HepG2 (cell line): Measurements from ENCODE around the gene CRISPLD2. TPM values are rescaled to one million over a fixed set of nuclear protein-coding genes. Genes with fewer than 3 reads are reported as not detected.

Experiments used
- ATAC-seq: fragments of 200-7000 bp; cut with Tn5 transposase; 3 replicates; pipeline ENCODE4 v1.9.1; 2020; ENCODE audit warnings: mild to moderate bottlenecking, moderate library complexity
- BruUV-seq: library from RNA; stranded (reverse); fragments of 400-500 nt; replicated peaks from 2 replicates; lab custom pipeline; 2021; lab: Mats Ljungman, UMichigan
- CTCF ChIA-PET: fragments of 300-600 bp; formaldehyde crosslinking; extraction: SDS; loops from one replicate; lab custom pipeline; 2021; ENCODE audit warnings: low total read pairs, inconsistent platforms, low intra/inter-chr PET ratio; lab: Yijun Ruan, JAX
- POLR2A ChIA-PET: fragments of 350-600 bp; sonication (Branson Sonifier 250); formaldehyde crosslinking; loops from one replicate; lab custom pipeline; 2020; ENCODE audit warnings: antibody characterized with exemption, inconsistent platforms; lab: Yijun Ruan, JAX
- DNase-seq: peaks from one replicate; pipeline ENCODE4 v3.0.0-alpha.2; 2015; ENCODE audit warnings: low spot score
- FAIRE-seq: peaks from 3 replicates; lab custom pipeline; 2011; peaks lifted over from hg19 to GRCh38; lab: Jason Lieb, UNC
- H2AFZ ChIP-seq: one replicate; pipeline ENCODE4 v1.6.1; 2011; ENCODE audit warnings: low read length, inconsistent platforms
- H3K27ac ChIP-seq: fragments of 300-600 bp; 3 replicates; pipeline ENCODE4 v1.8.0; 2011; ENCODE audit warnings: mixed run types, mild to moderate bottlenecking, mixed read lengths, low read length, inconsistent platforms; ENCODE audit not compliant: insufficient read depth; ENCODE audit errors: extremely low read length
- H3K27me3 ChIP-seq, 2 experiments: fragments of 200-600 bp in 1 of 2; 2 replicates in 1 of 2; 3 replicates in 1 of 2; pipeline versions ENCODE4 v1.6.0 to v1.8.0; 2011; ENCODE audit warnings: low read length in 2 of 2, mild to moderate bottlenecking in 2 of 2, moderate library complexity in 2 of 2, inconsistent platforms in 1 of 2; ENCODE audit not compliant: insufficient read depth in 2 of 2, control insufficient read depth in 1 of 2
- H3K36me3 ChIP-seq, 2 experiments: fragments of 200-600 bp in 1 of 2; replicated peaks in 1 of 2; 2 replicates in 1 of 2; 3 replicates in 1 of 2; pipeline versions ENCODE4 v1.5.1 to v1.8.0; 2011; ENCODE audit warnings: low read length in 2 of 2, inconsistent platforms in 1 of 2; ENCODE audit not compliant: insufficient read depth in 2 of 2, control insufficient read depth in 1 of 2
- H3K4me1 ChIP-seq: 2 replicates; pipeline ENCODE4 v1.5.1; 2012; ENCODE audit warnings: low read length, inconsistent platforms; ENCODE audit not compliant: insufficient read depth
- H3K4me2 ChIP-seq: 2 replicates; pipeline ENCODE4 v1.6.0; 2011; ENCODE audit warnings: low read depth, low read length, inconsistent platforms
- H3K4me3 ChIP-seq, 3 experiments: fragments of 200-600 bp in 1 of 3; sonication (generic), shearing (Covaris generic) in 1 of 3; replicated peaks in 1 of 3; 2 replicates each; pipeline ENCODE4 v1.5.1; 2011 to 2016; ENCODE audit warnings: low read length in 3 of 3, inconsistent platforms in 2 of 3, low read depth in 2 of 3, mild to moderate bottlenecking in 2 of 3, control low read depth in 1 of 3, mixed read lengths in 1 of 3; ENCODE audit not compliant: insufficient read depth in 1 of 3
- H3K79me2 ChIP-seq: one replicate; pipeline ENCODE4 v1.6.1; 2011; ENCODE audit warnings: low read length, inconsistent platforms; ENCODE audit not compliant: insufficient read depth
- H3K9ac ChIP-seq: 2 replicates; pipeline ENCODE4 v1.6.0; 2011; ENCODE audit warnings: mild to moderate bottlenecking, low read depth, low read length, inconsistent platforms; ENCODE audit not compliant: insufficient read depth
- H3K9me3 ChIP-seq: 2 replicates; pipeline ENCODE4 v1.5.1; 2012; ENCODE audit warnings: mild to moderate bottlenecking, low read length
- H4K20me1 ChIP-seq: 2 replicates; pipeline ENCODE4 v1.6.0; 2011; ENCODE audit warnings: inconsistent platforms, mild to moderate bottlenecking, low read length, moderate library complexity; ENCODE audit not compliant: insufficient read depth
- CCDC6 ChIP-seq: sonication (generic); formaldehyde crosslinking; IDR thresholded peaks from 2 replicates; pipeline ENCODE4 v1.8.1; 2022; ENCODE audit warnings: mild to moderate bottlenecking, missing genetic modification reagents, moderate library complexity
- DBP ChIP-seq: sonication (generic); formaldehyde crosslinking; IDR thresholded peaks from 2 replicates; pipeline ENCODE4 v1.4.0; 2020; ENCODE audit warnings: missing genetic modification reagents; ENCODE audit errors: not compliant biosample characterization
- HOMEZ ChIP-seq: IDR thresholded peaks from 2 replicates; pipeline ENCODE4 v1.6.1; 2016; ENCODE audit warnings: low read depth
- MTA1 ChIP-seq: sonication (generic); formaldehyde crosslinking; IDR thresholded peaks from 2 replicates; pipeline ENCODE4 v1.4.0; 2020; ENCODE audit warnings: missing genetic modification reagents, mild to moderate bottlenecking, borderline replicate concordance
- MXD3 ChIP-seq: IDR thresholded peaks from 2 replicates; pipeline ENCODE4 v1.6.1; 2016; ENCODE audit warnings: mild to moderate bottlenecking, missing biosample characterization, missing genetic modification reagents
- MXD4 ChIP-seq: IDR thresholded peaks from 2 replicates; pipeline ENCODE4 v1.6.1; 2016; ENCODE audit warnings: mild to moderate bottlenecking, missing biosample characterization, missing genetic modification reagents
- NFKB2 ChIP-seq: sonication (generic); formaldehyde crosslinking; IDR thresholded peaks from 2 replicates; pipeline ENCODE4 v1.4.0; 2020; ENCODE audit warnings: missing genetic modification reagents, borderline replicate concordance
- RBAK ChIP-seq: sonication (generic); formaldehyde crosslinking; IDR thresholded peaks from 2 replicates; pipeline ENCODE4 v1.5.1; 2020; ENCODE audit warnings: mild to moderate bottlenecking, missing genetic modification reagents
- SETDB1 ChIP-seq: sonication (generic); formaldehyde crosslinking; IDR thresholded peaks from 2 replicates; pipeline ENCODE4 v1.5.1; 2020; ENCODE audit warnings: missing genetic modification reagents, mild to moderate bottlenecking, borderline replicate concordance
- SOX13 ChIP-seq, 3 experiments: fragments of 450-650 bp in 1 of 3; sonication (generic) in 1 of 3; formaldehyde crosslinking in 1 of 3; IDR thresholded peaks in 2 of 3; conservative IDR thresholded peaks in 1 of 3; 2 replicates each; pipeline versions ENCODE4 v1.5.0 to v1.6.1; 2016 to 2020; ENCODE audit warnings: antibody characterized with exemption in 1 of 3, mild to moderate bottlenecking in 1 of 3, missing compliant biosample characterization in 1 of 3, missing genetic modification reagents in 1 of 3, moderate library complexity in 1 of 3
- SOX5 ChIP-seq: IDR thresholded peaks from 2 replicates; pipeline ENCODE4 v1.6.1; 2016; ENCODE audit warnings: borderline replicate concordance
- SP4 ChIP-seq: sonication (generic); formaldehyde crosslinking; IDR thresholded peaks from 2 replicates; pipeline ENCODE4 v1.8.1; 2023; ENCODE audit warnings: mild to moderate bottlenecking, missing genetic modification reagents
- ZBTB3 ChIP-seq: sonication (generic); formaldehyde crosslinking; IDR thresholded peaks from 2 replicates; pipeline ENCODE4 v1.4.0; 2020; ENCODE audit warnings: low read depth, mild to moderate bottlenecking, moderate library complexity, missing genetic modification reagents, borderline replicate concordance
- ZNF567 ChIP-seq: sonication (generic); formaldehyde crosslinking; IDR thresholded peaks from 2 replicates; pipeline ENCODE4 v1.8.1; 2023; ENCODE audit warnings: mild to moderate bottlenecking, missing genetic modification reagents, borderline replicate concordance
- ZNF570 ChIP-seq: sonication (generic); formaldehyde crosslinking; IDR thresholded peaks from 2 replicates; pipeline ENCODE4 v1.4.0; 2020; ENCODE audit warnings: mild to moderate bottlenecking, missing genetic modification reagents, borderline replicate concordance
- ZNF747 ChIP-seq: sonication (generic); formaldehyde crosslinking; IDR thresholded peaks from 2 replicates; pipeline ENCODE4 v1.8.1; 2023; ENCODE audit warnings: missing genetic modification reagents, mild to moderate bottlenecking, borderline replicate concordance
- whole genome bisulfite sequencing: methylation state at CpG from one replicate; pipeline ENCODE4 v1.1.6; 2017; ENCODE audit warnings: low lambda C conversion rate; 5-methylcytosine and 5-hydroxymethylcytosine counted together
- in situ Hi-C: cut with HindIII; loops from 2 replicates; pipeline ENCODE4 v1.10.0; 2017; ENCODE audit warnings: low pct_unique_long_range_greater_than_20kb; ENCODE audit not compliant: extremely low pct_ligation_motif_present
- intact Hi-C: fragments of 100-400 bp; cut with micrococcal nuclease; formaldehyde crosslinking; loops from one replicate; pipeline ENCODE4 v1.10.0; 2022; ENCODE audit not compliant: unreplicated experiment
- polyA plus RNA-seq, 8 experiments: library from polyadenylated mRNA; depleted of rRNA in 3 of 8; stranded (reverse) in 7 of 8; unstranded in 1 of 8; fragments of >200 nt; fragmentation: Illumina TruSeq in 4 of 8; extraction: Trizol in 4 of 8; gene quantifications; 2 replicates each; pipeline versions ENCODE4 v1.2.1 to v1.2.3, GENCODE V29; 2011 to 2016; ENCODE audit warnings: low read depth in 4 of 8, missing spikeins in 1 of 8, mixed read lengths in 1 of 8; ENCODE audit not compliant: insufficient read depth in 1 of 8
- total RNA-seq, 5 experiments: library from RNA; depleted of rRNA; stranded (reverse); fragments of >200 nt; fragmentation: Illumina TruSeq; extraction: Trizol; gene quantifications; 2 replicates each; pipeline ENCODE4 v1.2.3, GENCODE V29; 2016; ENCODE audit warnings: low read depth in 1 of 5

The CRISPLD2 gene
- total and polyA plus RNA-seq, 2 of the 13 experiments (the other 11 are each of a cell fraction or from before 2014, with no cell fraction given): 0.04 to 0.31 TPM

DNA sequence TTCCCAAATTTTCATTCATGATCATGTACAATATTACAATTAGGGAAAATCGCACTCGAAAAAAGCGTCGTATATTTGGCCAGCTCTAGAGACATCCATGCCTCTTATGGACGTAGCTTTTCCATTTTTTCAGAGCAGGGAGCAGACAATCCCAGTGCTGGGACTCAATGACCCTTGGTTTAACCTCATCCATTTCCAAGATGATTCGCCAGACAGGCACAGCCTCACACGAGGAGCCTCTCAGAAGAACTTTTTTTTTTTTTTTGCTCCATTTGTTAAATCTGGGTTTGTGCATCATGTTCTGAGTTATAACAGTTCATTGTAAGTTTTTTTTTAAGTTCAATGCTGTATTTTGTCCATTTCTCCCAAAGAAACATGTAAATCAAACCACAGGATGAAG, 99.5 kb downstream of the CRISPLD2 start:
- Histone ChIP-seq H3K9me3 (no peaks in the 10 kb centered on the region), H3K27me3 (peaks cover 10 to 60% of the 10 kb centered on the region in 2 experiments), H3K27ac (no peak overlapping the region), H3K9ac (no peak overlapping the region), H2AFZ (no peak overlapping the region), H3K4me3 (no peak overlapping the region), H3K4me1 (peaks cover 20% of the 10 kb centered on the region), H3K4me2 (no peak overlapping the region), H4K20me1 (no peaks in the 10 kb centered on the region), H3K79me2 (no peaks in the 10 kb centered on the region), H3K36me3 (no peaks in the 10 kb centered on the region)
- 35% methylated on average over 7 of the region's 7 CpGs for WGBS
- no peak for TF ChIP-seq MXD4 (CRISPR knock-in tag)
- no peak for TF ChIP-seq ZNF567 (CRISPR knock-in tag)
- TF ChIP-seq RBAK: no peak
- no peak for TF ChIP-seq ZNF570 (CRISPR knock-in tag)
- no peak for TF ChIP-seq HOMEZ (CRISPR knock-in tag)
- no peak for TF ChIP-seq ZNF747 (CRISPR knock-in tag)
- TF ChIP-seq ZBTB3 (CRISPR knock-in tag): no peak
- TF ChIP-seq MXD3 (CRISPR knock-in tag): no peak
- no peak for TF ChIP-seq SOX13 (IDR thresholded peaks at IDR 0.05)
- no peak for TF ChIP-seq SOX13 (CRISPR knock-in tag; conservative IDR thresholded peaks at IDR 0.05 in 1 of 2, IDR thresholded peaks at IDR 0.05 in 1 of 2)
- TF ChIP-seq CCDC6: no peak
- no peak for TF ChIP-seq MTA1 (CRISPR knock-in tag)
- no peak for TF ChIP-seq SP4
- no peak for TF ChIP-seq SOX5 (CRISPR knock-in tag)
- TF ChIP-seq DBP (CRISPR knock-in tag): no peak
- no peak for TF ChIP-seq NFKB2 (CRISPR knock-in tag)
- TF ChIP-seq SETDB1: no peak
- in situ Hi-C loops (no loop called here), intact Hi-C loops (no loop called here)
- CTCF ChIA-PET: no interaction called here
- DNase-seq: no peak
- no peak for FAIRE-seq
- no peak for ATAC-seq
- POLR2A ChIA-PET: no interaction called here
- BruUV-seq: no TSS peak
